GM19099 (cell line): ENCODE data around the gene MAGI2.

Experiments used
- POLR2A ChIP-seq: IDR thresholded peaks from 3 replicates; pipeline ENCODE4 v1.6.1; 2011; ENCODE audit warnings: low read depth; ENCODE audit not compliant: insufficient read length; ENCODE audit errors: extremely low read depth

Gene MAGI2

GRCh38 chr7:78038465-78039080, 1414.9 kb downstream of the MAGI2 start:
- TF ChIP-seq POLR2A = no peak

GRCh38 chr7:78037603-78038002, 1415.9 kb downstream of the MAGI2 start:
- TF ChIP-seq POLR2A = no peak

- no peak for TF ChIP-seq POLR2A
These were observed 1420.1 kb downstream of the MAGI2 start for GRCh38 chr7:78033410-78033809.

GRCh38 chr7:78026492-78026891, 1427.0 kb downstream of the MAGI2 start:
- TF ChIP-seq POLR2A = no peak

- no peak for TF ChIP-seq POLR2A
These were observed 1428.9 kb downstream of the MAGI2 start for GRCh38 chr7:78024591-78024990.

- TF ChIP-seq POLR2A = no peak
These were observed 1430.3 kb downstream of the MAGI2 start for GRCh38 chr7:78023191-78023590.

GRCh38 chr7:78022165-78022564, 1431.3 kb downstream of the MAGI2 start:
- TF ChIP-seq POLR2A = no peak

GRCh38 chr7:78020874-78021249, 1432.6 kb downstream of the MAGI2 start:
- no peak for TF ChIP-seq POLR2A

GRCh38 chr7:78020136-78020873, 1433.2 kb downstream of the MAGI2 start:
- no peak for TF ChIP-seq POLR2A

- peak; percentile 44 for TF ChIP-seq POLR2A
These were observed 1433.9 kb downstream of the MAGI2 start for GRCh38 chr7:78019447-78020135.

- no peak for TF ChIP-seq POLR2A
These were observed 1434.6 kb downstream of the MAGI2 start for GRCh38 chr7:78018641-78019446.

GRCh38 chr7:78017591-78018100, 1435.8 kb downstream of the MAGI2 start:
- TF ChIP-seq POLR2A = no peak

GRCh38 chr7:78015574-78016260, 1437.8 kb downstream of the MAGI2 start:
- TF ChIP-seq POLR2A = no peak

- TF ChIP-seq POLR2A = no peak
These were observed 1439.1 kb downstream of the MAGI2 start for GRCh38 chr7:78014401-78014800.
